K562 (cell line): Measurements from ENCODE around the gene TMEM88. TPM values are rescaled to one million over a fixed set of nuclear protein-coding genes. Genes with fewer than 3 reads are reported as not detected.
A peak's percentile ranks its signal among the peaks of the same experiment; 100 is the strongest.

Experiments used
- ATAC-seq: fragments of 200-7000 bp; cut with Tn5 transposase; 3 replicates; pipeline ENCODE4 v1.9.1; 2020; ENCODE audit warnings: moderate library complexity
- BruUV-seq: library from RNA; stranded (reverse); fragments of 400-500 nt; replicated peaks from 2 replicates; lab custom pipeline; 2021; lab: Mats Ljungman, UMichigan
- CTCF ChIA-PET: fragments of 300-600 bp; formaldehyde crosslinking; extraction: SDS; loops from one replicate; lab custom pipeline; 2021; ENCODE audit warnings: low intra/inter-chr PET ratio; lab: Yijun Ruan, JAX
- POLR2A ChIA-PET: fragments of 300-600, 350-650 bp; sonication (Branson Sonifier 250); formaldehyde crosslinking; extraction: SDS; loops from one replicate; lab custom pipeline; 2021; ENCODE audit warnings: antibody characterized with exemption, inconsistent platforms; lab: Yijun Ruan, JAX
- DNase-seq, 4 experiments: peaks; one replicate each; pipeline versions ENCODE4 v3.0.0 to v3.0.0-alpha.2; 2011 to 2018; ENCODE audit warnings: low spot score in 3 of 4, mixed read lengths in 3 of 4; ENCODE audit errors: extremely low read depth in 1 of 4
- FAIRE-seq: peaks from 2 replicates; lab custom pipeline; 2011; peaks lifted over from hg19 to GRCh38; lab: Jason Lieb, UNC
- H2AFZ ChIP-seq: 2 replicates; pipeline ENCODE4 v1.6.0; 2011; ENCODE audit warnings: low read depth, low read length, control low read depth, inconsistent platforms
- H3K27ac ChIP-seq: fragments of 200-600 bp; 3 replicates; pipeline ENCODE4 v1.8.0; 2011; ENCODE audit warnings: low read depth, mild to moderate bottlenecking, control low read depth, inconsistent platforms, low read length, moderate library complexity, mixed read lengths; ENCODE audit errors: extremely low read depth
- H3K27me3 ChIP-seq, 2 experiments: fragments of 300-600 bp in 1 of 2; 2 replicates in 1 of 2; 3 replicates in 1 of 2; pipeline versions ENCODE4 v1.6.0 to v1.8.0; 2011; ENCODE audit warnings: inconsistent platforms in 2 of 2, low read length in 2 of 2, mild to moderate bottlenecking in 1 of 2, mixed read lengths in 1 of 2, moderate library complexity in 1 of 2; ENCODE audit not compliant: control insufficient read depth in 2 of 2, insufficient read depth in 2 of 2
- H3K36me3 ChIP-seq: fragments of 300-600 bp; 3 replicates; pipeline ENCODE4 v1.8.0; 2011; ENCODE audit warnings: mild to moderate bottlenecking, low read length, inconsistent platforms; ENCODE audit not compliant: control insufficient read depth, insufficient read depth
- H3K4me1 ChIP-seq, 2 experiments: fragments of 200-600 bp in 1 of 2; replicated peaks in 1 of 2; 2 replicates in 1 of 2; 3 replicates in 1 of 2; pipeline versions ENCODE4 v1.5.1 to v1.8.0; 2011; ENCODE audit warnings: inconsistent platforms in 2 of 2, low read length in 2 of 2, mild to moderate bottlenecking in 1 of 2, mixed read lengths in 1 of 2, moderate library complexity in 1 of 2; ENCODE audit not compliant: control insufficient read depth in 2 of 2, insufficient read depth in 2 of 2
- H3K4me2 ChIP-seq: 2 replicates; pipeline ENCODE4 v1.6.1; 2011; ENCODE audit warnings: low read length, control low read depth, inconsistent platforms, mixed read lengths; ENCODE audit not compliant: insufficient read depth
- H3K4me3 ChIP-seq: fragments of 200-600 bp; sonication (generic), shearing (Covaris generic); 2 replicates; pipeline ENCODE4 v1.5.1; 2016; ENCODE audit warnings: control low read depth, inconsistent platforms
- H3K79me2 ChIP-seq: fragments of 200-600 bp; 3 replicates; pipeline ENCODE4 v1.8.0; 2011; ENCODE audit warnings: low read length, inconsistent platforms; ENCODE audit not compliant: control insufficient read depth, insufficient read depth
- H3K9ac ChIP-seq, 2 experiments: 2 replicates each; pipeline versions ENCODE4 v1.6.0 to v1.6.1; 2011; ENCODE audit warnings: low read depth in 2 of 2, low read length in 2 of 2, control low read depth in 1 of 2, inconsistent platforms in 1 of 2, mild to moderate bottlenecking in 1 of 2, mixed read lengths in 1 of 2; ENCODE audit not compliant: insufficient read depth in 1 of 2
- H3K9me1 ChIP-seq: one replicate; pipeline ENCODE4 v1.6.0; 2011; ENCODE audit warnings: inconsistent platforms, mild to moderate bottlenecking, low read length, moderate library complexity; ENCODE audit not compliant: control insufficient read depth, insufficient read depth
- H3K9me3 ChIP-seq: replicated peaks from 2 replicates; pipeline ENCODE4 v1.5.1; 2011; ENCODE audit warnings: low read depth, low read length, inconsistent platforms; ENCODE audit not compliant: control insufficient read depth, insufficient read depth
- H4K20me1 ChIP-seq: replicated peaks from 2 replicates; pipeline ENCODE4 v1.6.1; 2011; ENCODE audit warnings: low read length, inconsistent platforms, mixed read lengths; ENCODE audit not compliant: control insufficient read depth, insufficient read depth
- ARID2 ChIP-seq: fragments of 450-650 bp; IDR thresholded peaks from 2 replicates; pipeline ENCODE4 v1.6.1; 2017; ENCODE audit warnings: antibody characterized with exemption, mild to moderate bottlenecking
- CBX1 ChIP-seq: sonication (generic); IDR thresholded peaks from 2 replicates; pipeline ENCODE4 v1.6.1; 2016; ENCODE audit warnings: antibody characterized with exemption, low read depth, mild to moderate bottlenecking
- CTBP1 ChIP-seq: fragments of 450-650 bp; IDR thresholded peaks from 2 replicates; pipeline ENCODE4 v1.6.1; 2016; ENCODE audit warnings: borderline replicate concordance
- YY1 ChIP-seq, 3 experiments: IDR thresholded peaks; 2 replicates each; pipeline ENCODE4 v1.6.1; 2011; ENCODE audit warnings: low read length in 2 of 3, mild to moderate bottlenecking in 2 of 3, moderate library complexity in 2 of 3, borderline replicate concordance in 1 of 3, control low read depth in 1 of 3, low read depth in 1 of 3; ENCODE audit not compliant: insufficient read depth in 3 of 3, insufficient replicate concordance in 2 of 3, control insufficient read depth in 1 of 3, insufficient read length in 1 of 3; ENCODE audit errors: extremely low read depth in 1 of 3
- ZNF354B ChIP-seq: fragments of 250-450 bp; sonication (Bioruptor Pico); IDR thresholded peaks from 2 replicates; pipeline ENCODE4 v1.4.0; 2020
- WGBS: fragments of 100-300 bp; shearing (Covaris generic); methylation state at CpG from one replicate; pipeline ENCODE4 v1.1.6; 2016; ENCODE audit warnings: low coverage, mixed read lengths; ENCODE audit not compliant: insufficient coverage; ENCODE audit errors: missing lambda C conversion rate; 5-methylcytosine and 5-hydroxymethylcytosine counted together
- in situ Hi-C: fragments of 300-500 bp; cut with MboI; formaldehyde crosslinking; loops from 4 replicates; pipeline ENCODE4 v1.15.0; 2018; ENCODE audit warnings: inconsistent platforms, mixed read lengths
- intact Hi-C: fragments of 100-400 bp; cut with micrococcal nuclease; formaldehyde crosslinking; loops from 2 replicates; pipeline ENCODE4 v1.14.2; 2022
- polyA plus RNA-seq, 8 experiments: library from polyadenylated mRNA; depleted of rRNA in 4 of 8; stranded (reverse) in 5 of 8; unstranded in 3 of 8; fragments of >200 nt; fragmentation: Nextera tagmentation in 2 of 8; fragmentation: Illumina TruSeq in 1 of 8; extraction: Ambion mirVana in 2 of 8; extraction: Trizol in 1 of 8; gene quantifications; 2 replicates each; pipeline versions ENCODE4 v1.2.1 to v1.2.3, GENCODE V29; 2011 to 2014; ENCODE audit warnings: inconsistent platforms in 1 of 8, missing spikeins in 1 of 8
- total RNA-seq, 7 experiments: library from RNA; depleted of rRNA in 6 of 7; stranded (reverse); fragments of >200 nt in 6 of 7; fragmentation: Illumina TruSeq in 2 of 7; extraction: Trizol in 2 of 7; gene quantifications; 2 replicates each; pipeline versions ENCODE4 v1.2.1 to v1.2.3, GENCODE V29; 2011 to 2021; ENCODE audit warnings: low replicate concordance in 1 of 7
- TF ChIP-seq, protein P1 (sequence below): fragments of 250-450 bp; sonication (Bioruptor Pico); IDR thresholded peaks from 2 replicates; pipeline ENCODE4 v1.4.0; 2020; ENCODE audit warnings: mild to moderate bottlenecking, moderate library complexity

Gene TMEM88
- total and polyA plus RNA-seq, 9 of the 15 experiments (the other 6 are each of a cell fraction or from before 2014, with no cell fraction given): 0.10 to 1.4 (median 0.36) TPM; not detected in 3

DNA sequence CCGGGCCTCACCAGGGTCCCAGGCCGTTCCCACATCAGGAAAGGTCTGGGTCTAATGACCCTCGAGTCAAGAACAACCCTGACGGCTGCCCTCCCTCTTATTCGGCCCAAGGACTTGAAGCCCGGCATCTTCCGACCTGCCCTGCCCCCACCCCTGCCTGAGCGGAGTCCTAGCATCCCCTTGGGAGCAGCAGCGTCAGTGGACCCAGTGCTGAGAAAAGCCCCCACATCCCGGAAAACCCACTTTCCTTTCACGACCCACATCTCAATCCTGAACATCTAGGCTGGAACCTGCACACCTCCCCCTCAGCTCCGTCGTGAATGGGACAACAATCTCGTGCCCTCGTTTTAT, 769 bp downstream of the TMEM88 start:
- no peak overlapping the region for H2AFZ ChIP-seq
- H3K4me1 ChIP-seq: peaks cover 11 to 55% of the 10 kb centered on the region in 2 experiments; a peak in 4 of 5 replicates
- WGBS: 49% methylated on average over 9 of the region's 15 CpGs
- no peak overlapping the region for H3K27ac ChIP-seq
- no peaks in the 10 kb centered on the region for H4K20me1 ChIP-seq
- H3K9me3 ChIP-seq: no peaks in the 10 kb centered on the region
- BruUV-seq: no TSS peak
- in situ Hi-C loops: no loop called here
- DNase-seq (no peak), FAIRE-seq (no peak), ATAC-seq (no peak)
- H3K4me3 ChIP-seq: peak overlapping the region; percentile 65; the same call in 1 of the 2 replicates
- H3K27me3 ChIP-seq: no peaks in the 10 kb centered on the region
- POLR2A ChIA-PET: interaction anchor here (2.2 to 2.3 kb wide), 2 partner anchors 9 to 11 kb away, joined by 7 to 14 read pairs; no protein-coding TSS in a partner anchor
- intact Hi-C loops: loop anchor here (2.0 to 10.0 kb wide), 4 partner anchors 21 to 111 kb away; partner anchors contain the start of gene KDM6B
- no peak for TF ChIP-seq CTBP1
- no peak for TF ChIP-seq CBX1
- no peak for TF ChIP-seq YY1 (IDR thresholded peaks at IDR 0.05; ENCODE audit: borderline replicate concordance in 1 of 3, control insufficient read depth in 1 of 3, extremely low read depth in 1 of 3, insufficient read depth in 3 of 3, insufficient read length in 1 of 3, insufficient replicate concordance in 2 of 3, low read depth in 1 of 3, low read length in 2 of 3)
- no peak for TF ChIP-seq ZNF354B
- TF ChIP-seq ARID2: no peak
- TF ChIP-seq, protein P1, sequence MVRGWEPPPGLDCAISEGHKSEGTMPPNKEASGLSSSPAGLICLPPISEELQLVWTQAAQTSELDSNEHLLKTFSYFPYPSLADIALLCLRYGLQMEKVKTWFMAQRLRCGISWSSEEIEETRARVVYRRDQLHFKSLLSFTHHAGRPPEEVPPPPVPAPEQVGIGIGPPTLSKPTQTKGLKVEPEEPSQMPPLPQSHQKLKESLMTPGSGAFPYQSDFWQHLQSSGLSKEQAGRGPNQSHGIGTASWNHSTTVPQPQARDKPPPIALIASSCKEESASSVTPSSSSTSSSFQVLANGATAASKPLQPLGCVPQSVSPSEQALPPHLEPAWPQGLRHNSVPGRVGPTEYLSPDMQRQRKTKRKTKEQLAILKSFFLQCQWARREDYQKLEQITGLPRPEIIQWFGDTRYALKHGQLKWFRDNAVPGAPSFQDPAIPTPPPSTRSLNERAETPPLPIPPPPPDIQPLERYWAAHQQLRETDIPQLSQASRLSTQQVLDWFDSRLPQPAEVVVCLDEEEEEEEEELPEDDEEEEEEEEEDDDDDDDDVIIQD (CRISPR knock-in tag): no peak
- H3K4me2 ChIP-seq: peak overlapping the region; percentile 83
- peaks cover 37% of the 10 kb centered on the region; the same call in 2 of the 3 replicates for H3K36me3 ChIP-seq
- H3K79me2 ChIP-seq: peaks cover 12% of the 10 kb centered on the region
- CTCF ChIA-PET: no interaction called here
- H3K9ac ChIP-seq: peak overlapping the region in 1 of 2 experiments; percentile 93; a peak in 2 of 4 replicates
- no peaks in the 10 kb centered on the region for H3K9me1 ChIP-seq
